GM12878 (cell line): ENCODE measurements around the gene PAPOLG. TPM values are rescaled to one million over a fixed set of nuclear protein-coding genes. Genes with fewer than 3 reads are reported as not detected.

Experiments
- ATAC-seq: fragments of 200-7000 bp; cut with Tn5 transposase; 3 replicates; pipeline ENCODE4 v1.9.1; 2020; ENCODE audit warnings: mild to moderate bottlenecking, moderate library complexity
- BruUV-seq: library from RNA; stranded (reverse); fragments of 400-500 nt; replicated peaks from 2 replicates; lab custom pipeline; 2021; lab: Mats Ljungman, UMichigan
- CTCF ChIA-PET: fragments of 300-600 bp; sonication (Branson Sonifier 250); formaldehyde crosslinking; extraction: SDS; loops from one replicate; lab custom pipeline; 2021; ENCODE audit warnings: inconsistent platforms; lab: Yijun Ruan, JAX
- POLR2A ChIA-PET: fragments of 350-600 bp; formaldehyde crosslinking; extraction: SDS; loops from one replicate; lab custom pipeline; 2021; ENCODE audit warnings: inconsistent platforms; lab: Charles Lee
- RAD21 ChIA-PET: fragments of 300-600 bp; sonication (Branson Sonifier 250); formaldehyde crosslinking; loops from one replicate; lab custom pipeline; 2023; ENCODE audit warnings: antibody characterized with exemption; ENCODE audit not compliant: unreplicated experiment; lab: Charles Lee
- SMC1A ChIA-PET: fragments of 300-600 bp; sonication (Branson Sonifier 250); formaldehyde crosslinking; loops from one replicate; lab custom pipeline; 2023; ENCODE audit not compliant: unreplicated experiment, uncharacterized antibody; lab: Charles Lee
- DNase-seq: peaks from one replicate; pipeline ENCODE4 v3.0.0-alpha.2; 2011; ENCODE audit warnings: low read depth, low spot score
- FAIRE-seq: peaks from 3 replicates; lab custom pipeline; 2011; peaks lifted over from hg19 to GRCh38; lab: Jason Lieb, UNC
- H2AFZ ChIP-seq: 2 replicates; pipeline ENCODE4 v1.6.0; 2011; ENCODE audit warnings: low read depth, low read length, control low read depth; ENCODE audit not compliant: control insufficient read depth
- H3K27ac ChIP-seq: 2 replicates; pipeline ENCODE4 v1.5.1; 2011; ENCODE audit warnings: control low read depth; ENCODE audit not compliant: control insufficient read depth, insufficient read depth
- H3K27me3 ChIP-seq, 2 experiments: replicated peaks in 1 of 2; 2 replicates each; pipeline versions ENCODE4 v1.6.0 to v1.6.1; 2011; ENCODE audit warnings: low read length in 1 of 2; ENCODE audit not compliant: control insufficient read depth in 2 of 2, insufficient read depth in 2 of 2
- H3K36me3 ChIP-seq, 2 experiments: 2 replicates each; pipeline ENCODE4 v1.5.1; 2011; ENCODE audit warnings: low read length in 1 of 2; ENCODE audit not compliant: control insufficient read depth in 2 of 2, insufficient read depth in 2 of 2
- H3K4me1 ChIP-seq: 2 replicates; pipeline ENCODE4 v1.6.1; 2011; ENCODE audit warnings: mild to moderate bottlenecking, low read length, moderate library complexity, mixed read lengths; ENCODE audit not compliant: control insufficient read depth, insufficient read depth
- H3K4me2 ChIP-seq: 2 replicates; pipeline ENCODE4 v1.6.0; 2011; ENCODE audit warnings: control low read depth; ENCODE audit not compliant: control insufficient read depth, insufficient read depth
- H3K4me3 ChIP-seq: fragments of 200-600 bp; sonication (generic); 2 replicates; pipeline ENCODE4 v1.5.1; 2016
- H3K79me2 ChIP-seq: 2 replicates; pipeline ENCODE4 v1.6.0; 2011; ENCODE audit warnings: low read length; ENCODE audit not compliant: control insufficient read depth, insufficient read depth
- H3K9ac ChIP-seq: 2 replicates; pipeline ENCODE4 v1.8.0; 2011; ENCODE audit warnings: low read length, control low read depth, mixed read lengths; ENCODE audit not compliant: control insufficient read depth, insufficient read depth
- H3K9me3 ChIP-seq: replicated peaks from 3 replicates; pipeline ENCODE4 v1.5.1; 2011; ENCODE audit warnings: mild to moderate bottlenecking, low read length; ENCODE audit not compliant: control insufficient read depth, insufficient read depth
- H4K20me1 ChIP-seq: 2 replicates; pipeline ENCODE4 v1.6.0; 2011; ENCODE audit not compliant: control insufficient read depth, insufficient read depth
- ASH2L ChIP-seq: fragments of 300-600, 200-600 bp; sonication (generic); IDR thresholded peaks from 2 replicates; pipeline ENCODE4 v1.6.1; 2017; ENCODE audit warnings: low read depth, mild to moderate bottlenecking, borderline replicate concordance
- ATF7 ChIP-seq: fragments of 450-650 bp; IDR thresholded peaks from 2 replicates; pipeline ENCODE4 v1.6.1; 2016; ENCODE audit warnings: low read depth, mild to moderate bottlenecking
- CREB1 ChIP-seq: IDR thresholded peaks from 2 replicates; pipeline ENCODE4 v1.6.1; 2012; ENCODE audit warnings: low read depth, mild to moderate bottlenecking, inconsistent platforms
- ELK1 ChIP-seq: IDR thresholded peaks from 2 replicates; pipeline ENCODE4 v1.6.1; 2012; ENCODE audit warnings: low read depth, low read length, improper control_type of control experiment
- ETV6 ChIP-seq, 2 experiments: fragments of 450-650 bp in 1 of 2; IDR thresholded peaks in 1 of 2; conservative IDR thresholded peaks in 1 of 2; 2 replicates each; pipeline ENCODE4 v1.6.1; 2014; ENCODE audit warnings: antibody characterized with exemption in 1 of 2, borderline replicate concordance in 1 of 2, low read depth in 1 of 2, mild to moderate bottlenecking in 1 of 2, moderate library complexity in 1 of 2
- IKZF2 ChIP-seq, 2 experiments: fragments of 450-650 bp; IDR thresholded peaks; 2 replicates each; pipeline ENCODE4 v1.6.1; 2017; ENCODE audit warnings: mild to moderate bottlenecking in 2 of 2, moderate library complexity in 2 of 2
- JUND ChIP-seq: IDR thresholded peaks from 2 replicates; pipeline ENCODE4 v1.6.1; 2012; ENCODE audit warnings: low read depth, mild to moderate bottlenecking, low read length, improper control_type of control experiment, moderate library complexity
- MTA2 ChIP-seq: fragments of 450-650 bp; IDR thresholded peaks from 2 replicates; pipeline ENCODE4 v1.6.1; 2016; ENCODE audit warnings: low read depth, mild to moderate bottlenecking, moderate library complexity
- MYB ChIP-seq: fragments of 150-350 bp; IDR thresholded peaks from 2 replicates; pipeline ENCODE4 v1.6.1; 2014; ENCODE audit warnings: mild to moderate bottlenecking, low read depth, low read length, borderline replicate concordance
- PAX5 ChIP-seq: IDR thresholded peaks from 2 replicates; pipeline ENCODE4 v1.6.1; 2011; ENCODE audit warnings: low read depth, low read length, borderline replicate concordance
- RUNX3 ChIP-seq: IDR thresholded peaks from 2 replicates; pipeline ENCODE4 v1.6.1; 2012; ENCODE audit warnings: low read length, inconsistent platforms
- SP1 ChIP-seq: IDR thresholded peaks from one replicate; pipeline ENCODE4 v1.6.1; 2011; ENCODE audit warnings: low read depth, low read length
- SREBF1 ChIP-seq: IDR thresholded peaks from 2 replicates; pipeline ENCODE4 v1.6.1; 2012; ENCODE audit warnings: mild to moderate bottlenecking, low read length
- YBX1 ChIP-seq: fragments of 450-650 bp; IDR thresholded peaks from 2 replicates; pipeline ENCODE4 v1.6.1; 2016; ENCODE audit warnings: antibody characterized with exemption
- ZBTB33 ChIP-seq: fragments of 450-650 bp; IDR thresholded peaks from 2 replicates; pipeline ENCODE4 v1.6.1; 2017; ENCODE audit warnings: mild to moderate bottlenecking
- ZNF687 ChIP-seq: fragments of 450-650 bp; IDR thresholded peaks from 2 replicates; pipeline ENCODE4 v1.6.1; 2017; ENCODE audit warnings: mild to moderate bottlenecking, moderate library complexity
- WGBS: methylation state at CpG from one replicate; pipeline ENCODE4 v1.1.6; 2016; ENCODE audit warnings: low lambda C conversion rate; ENCODE audit not compliant: insufficient replicate concordance, insufficient coverage; ENCODE audit errors: missing lambda C conversion rate; 5-methylcytosine and 5-hydroxymethylcytosine counted together
- in situ Hi-C: fragments of 300-500 bp; cut with MboI; formaldehyde crosslinking; loops from 9 replicates; pipeline ENCODE4 v1.14.3; 2018; ENCODE audit warnings: mixed read lengths
- intact Hi-C: fragments of 100-400 bp; cut with micrococcal nuclease; formaldehyde crosslinking; loops from one replicate; pipeline ENCODE4 v1.14.2; 2022; ENCODE audit not compliant: unreplicated experiment
- polyA plus RNA-seq, 11 experiments: library from polyadenylated mRNA; depleted of rRNA in 4 of 11; unstranded in 6 of 11; stranded (reverse) in 5 of 11; fragments of >200 nt; fragmentation: Nextera tagmentation in 4 of 11; fragmentation: Illumina TruSeq in 1 of 11; extraction: Ambion mirVana in 4 of 11; extraction: Trizol in 1 of 11; gene quantifications; 1 replicate in 1 of 11; 2 replicates in 10 of 11; pipeline versions ENCODE4 v1.2.1 to v1.2.3, GENCODE V29; 2011 to 2016; ENCODE audit warnings: inconsistent platforms in 2 of 11, missing spikeins in 2 of 11, low read depth in 1 of 11
- total RNA-seq, 4 experiments: library from RNA; depleted of rRNA in 3 of 4; stranded (reverse); fragments of >200 nt in 3 of 4; fragmentation: Illumina TruSeq in 1 of 4; extraction: Trizol in 1 of 4; gene quantifications; 2 replicates each; pipeline versions ENCODE4 v1.2.1 to v1.2.3, GENCODE V29; 2013 to 2021

PAPOLG gene
- total and polyA plus RNA-seq, 10 of the 15 experiments (the other 5 are each of a cell fraction or from before 2014, with no cell fraction given): 4.2 to 15.8 (median 10.7) TPM

- H3K36me3 ChIP-seq: no peaks in the 10 kb centered on the region
- no peak for FAIRE-seq
- no peak for ATAC-seq
- H3K9me3 ChIP-seq: no peaks in the 10 kb centered on the region
- no peaks in the 10 kb centered on the region for H3K79me2 ChIP-seq
- no peaks in the 10 kb centered on the region for H4K20me1 ChIP-seq
- no peak overlapping the region for H3K9ac ChIP-seq
- DNase-seq: no peak
- H3K27me3 ChIP-seq: no peaks in the 10 kb centered on the region
- H3K4me1 ChIP-seq: peaks cover 39% of the 10 kb centered on the region
- intact Hi-C loops: no loop called here
- no peak overlapping the region for H2AFZ ChIP-seq
- in situ Hi-C loops: no loop called here
- ChIA-PET SMC1A (interaction anchor here (1.1 kb wide), 1 partner anchor 24 kb away, joined by 3 read pairs; no protein-coding TSS in a partner anchor), POLR2A (no interaction called here), CTCF (interaction anchor here (2.2 to 5.3 kb wide), 3 partner anchors 12 to 167 kb away, joined by 6 to 18 read pairs (median 10); no protein-coding TSS in a partner anchor), RAD21 (interaction anchor here (1.1 to 3.0 kb wide), 3 partner anchors 24 to 56 kb away, joined by 3 to 19 read pairs (median 5); no protein-coding TSS in a partner anchor)
- no peak overlapping the region for H3K4me3 ChIP-seq
- WGBS: 94% methylated on average over 4 of the region's 4 CpGs
- H3K4me2 ChIP-seq: no peak overlapping the region
- H3K27ac ChIP-seq: no peak overlapping the region
- BruUV-seq: no TSS peak
- no peak for TF ChIP-seq YBX1
- TF ChIP-seq JUND: no peak
- no peak for TF ChIP-seq ATF7
- no peak for TF ChIP-seq ZNF687
- no peak for TF ChIP-seq IKZF2 (IDR thresholded peaks at IDR 0.05)
- no peak for TF ChIP-seq ZBTB33
- TF ChIP-seq ELK1: no peak
- no peak for TF ChIP-seq CREB1
- no peak for TF ChIP-seq ASH2L
- no peak for TF ChIP-seq PAX5
- TF ChIP-seq SP1: no peak
- no peak for TF ChIP-seq ETV6 (conservative IDR thresholded peaks at IDR 0.05 in 1 of 2, IDR thresholded peaks at IDR 0.05 in 1 of 2; ENCODE audit: borderline replicate concordance in 1 of 2, low read depth in 1 of 2)
- TF ChIP-seq MYB: no peak
- no peak for TF ChIP-seq RUNX3
- no peak for TF ChIP-seq MTA2
- no peak for TF ChIP-seq SREBF1
These were observed 74.9 kb downstream of the PAPOLG start for GRCh38 chr2:60830991-60831390.
